Parathyroid adenoma (tissue), 2 donors: ENCODE results near the gene KIRREL3.

Source experiments
- H2AFZ ChIP-seq: fragments of 300-600 bp; sonication (generic); one replicate; pipeline ENCODE4 v1.7.0; 2017; ENCODE audit warnings: antibody characterized with exemption, mild to moderate bottlenecking
- H3K27ac ChIP-seq: fragments of 300-600 bp; sonication (generic); one replicate; pipeline ENCODE4 v1.7.0; 2017
- H3K27me3 ChIP-seq: fragments of 300-600 bp; sonication (generic); one replicate; pipeline ENCODE4 v1.7.0; 2017; ENCODE audit warnings: low read length; ENCODE audit not compliant: control insufficient read depth, insufficient read depth
- H3K36me3 ChIP-seq: fragments of 300-600 bp; sonication (generic); one replicate; pipeline ENCODE4 v1.7.0; 2017; ENCODE audit warnings: low read length; ENCODE audit not compliant: control insufficient read depth, insufficient read depth
- H3K4me1 ChIP-seq: fragments of 300-600 bp; sonication (generic); one replicate; pipeline ENCODE4 v1.7.0; 2017; ENCODE audit warnings: control low read depth
- H3K4me2 ChIP-seq: fragments of 300-600 bp; sonication (generic); one replicate; pipeline ENCODE4 v1.7.0; 2017; ENCODE audit warnings: low read length
- H3K4me3 ChIP-seq: fragments of 300-600 bp; sonication (generic); one replicate; pipeline ENCODE4 v1.7.0; 2017; ENCODE audit warnings: low read depth, low read length
- H3K79me2 ChIP-seq: fragments of 300-600 bp; sonication (generic); one replicate; pipeline ENCODE4 v1.7.0; 2017; ENCODE audit warnings: control low read depth
- H3K9ac ChIP-seq: fragments of 300-600 bp; sonication (generic); one replicate; pipeline ENCODE4 v1.7.0; 2017; ENCODE audit warnings: mild to moderate bottlenecking
- H3K9me3 ChIP-seq: fragments of 300-600 bp; sonication (generic); one replicate; pipeline ENCODE4 v1.7.0; 2017; ENCODE audit warnings: low read length; ENCODE audit not compliant: control insufficient read depth
- TF ChIP-seq, protein P1 (sequence below): fragments of 300-600 bp; sonication (generic); IDR thresholded peaks from one replicate; pipeline ENCODE4 v1.7.0; 2017; ENCODE audit warnings: antibody characterized with exemption, mild to moderate bottlenecking
- donor health status: primary hyperparathyroidism.

The KIRREL3 gene

DNA sequence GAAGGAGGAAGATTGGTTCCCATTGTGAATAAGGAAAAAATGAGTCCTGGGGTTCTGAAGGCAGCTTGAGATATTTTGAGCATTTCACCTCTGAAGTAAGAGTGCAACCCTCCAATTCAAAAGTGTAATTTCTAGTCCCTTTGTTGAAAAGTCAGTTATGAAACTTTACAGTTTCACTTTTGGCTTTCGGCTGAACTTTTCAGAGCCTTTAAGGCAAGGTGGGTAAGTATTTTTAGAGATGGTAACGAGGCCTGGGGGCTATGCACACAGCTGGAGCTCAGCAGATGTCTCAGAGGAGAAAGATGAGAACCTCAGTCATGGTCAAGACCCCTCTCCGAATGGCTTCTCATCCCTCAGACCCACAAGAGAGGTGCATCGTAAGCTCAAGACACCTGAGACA is 267.6 kb downstream of the KIRREL3 start:
- Histone ChIP-seq H3K4me2 (no peak overlapping the region), H3K4me1 (no peaks in the 10 kb centered on the region), H3K79me2 (no peaks in the 10 kb centered on the region), H3K9ac (no peak overlapping the region), H3K27ac (no peak overlapping the region), H2AFZ (no peak overlapping the region), H3K36me3 (no peaks in the 10 kb centered on the region), H3K27me3 (no peaks in the 10 kb centered on the region), H3K9me3 (no peaks in the 10 kb centered on the region), H3K4me3 (no peak overlapping the region)
- TF ChIP-seq, protein P1, sequence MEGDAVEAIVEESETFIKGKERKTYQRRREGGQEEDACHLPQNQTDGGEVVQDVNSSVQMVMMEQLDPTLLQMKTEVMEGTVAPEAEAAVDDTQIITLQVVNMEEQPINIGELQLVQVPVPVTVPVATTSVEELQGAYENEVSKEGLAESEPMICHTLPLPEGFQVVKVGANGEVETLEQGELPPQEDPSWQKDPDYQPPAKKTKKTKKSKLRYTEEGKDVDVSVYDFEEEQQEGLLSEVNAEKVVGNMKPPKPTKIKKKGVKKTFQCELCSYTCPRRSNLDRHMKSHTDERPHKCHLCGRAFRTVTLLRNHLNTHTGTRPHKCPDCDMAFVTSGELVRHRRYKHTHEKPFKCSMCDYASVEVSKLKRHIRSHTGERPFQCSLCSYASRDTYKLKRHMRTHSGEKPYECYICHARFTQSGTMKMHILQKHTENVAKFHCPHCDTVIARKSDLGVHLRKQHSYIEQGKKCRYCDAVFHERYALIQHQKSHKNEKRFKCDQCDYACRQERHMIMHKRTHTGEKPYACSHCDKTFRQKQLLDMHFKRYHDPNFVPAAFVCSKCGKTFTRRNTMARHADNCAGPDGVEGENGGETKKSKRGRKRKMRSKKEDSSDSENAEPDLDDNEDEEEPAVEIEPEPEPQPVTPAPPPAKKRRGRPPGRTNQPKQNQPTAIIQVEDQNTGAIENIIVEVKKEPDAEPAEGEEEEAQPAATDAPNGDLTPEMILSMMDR = no peak

DNA sequence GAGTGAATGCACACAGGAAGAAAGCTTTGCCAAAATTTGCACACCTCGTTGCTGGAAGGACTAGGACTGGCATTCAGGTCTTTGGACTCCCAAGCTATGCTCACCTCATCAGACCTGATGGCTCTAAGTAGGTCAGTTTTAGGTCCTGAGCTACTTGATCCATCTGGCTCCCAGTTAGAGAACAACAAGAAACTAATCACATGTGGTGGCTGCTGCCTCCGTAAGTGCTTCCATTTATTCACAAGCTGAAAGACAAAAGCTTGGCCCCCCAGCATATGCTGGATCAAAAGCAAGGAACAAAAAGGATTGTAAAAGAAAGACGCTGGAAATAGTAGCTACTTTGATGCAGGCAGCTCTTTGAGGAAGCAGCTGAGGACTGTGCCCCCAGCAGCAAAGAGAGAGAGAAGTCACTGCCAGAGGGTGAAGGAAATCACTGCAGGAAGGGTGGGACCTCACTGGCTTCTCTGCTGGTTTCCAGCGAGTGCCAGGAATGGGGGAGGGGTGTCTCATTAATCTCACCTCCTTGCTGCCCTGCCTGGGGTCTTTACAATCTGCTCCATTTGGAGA is 268.9 kb downstream of the KIRREL3 start:
- TF ChIP-seq, protein P1 = no peak
- no peak overlapping the region for H3K9ac ChIP-seq

DNA sequence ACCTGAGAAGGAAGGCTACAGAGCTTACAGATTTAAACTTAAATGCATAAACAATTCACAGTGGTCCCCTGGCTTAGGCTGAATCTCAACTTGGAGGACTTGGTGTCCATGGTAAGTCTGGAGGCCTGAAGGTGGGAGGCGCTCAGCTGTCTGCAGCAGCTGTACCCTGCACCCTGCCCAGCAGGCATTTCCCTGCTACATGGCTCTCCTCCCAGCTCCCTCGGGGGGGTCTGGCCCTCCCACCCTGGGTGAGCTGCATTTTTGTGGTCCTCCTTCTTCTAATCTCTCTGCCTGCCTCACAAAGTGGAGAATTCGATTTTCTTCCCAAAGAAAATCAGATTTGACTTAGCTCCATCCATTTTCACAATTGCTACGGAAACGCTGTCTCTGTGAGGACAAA is 273.2 kb downstream of the KIRREL3 start:
- H3K36me3 ChIP-seq = no peaks in the 10 kb centered on the region
- H3K4me1 ChIP-seq = peaks cover 2% of the 10 kb centered on the region
- no peaks in the 10 kb centered on the region for H3K27me3 ChIP-seq
- H3K9me3 ChIP-seq = no peaks in the 10 kb centered on the region
- H2AFZ ChIP-seq = no peak overlapping the region
- TF ChIP-seq, protein P1 = no peak
- no peak overlapping the region for H3K4me3 ChIP-seq
- no peak overlapping the region for H3K9ac ChIP-seq
- H3K27ac ChIP-seq = no peak overlapping the region
- H3K79me2 ChIP-seq = no peaks in the 10 kb centered on the region
- H3K4me2 ChIP-seq = no peak overlapping the region

More for the DNA sequence above, 268.9 kb downstream of the KIRREL3 start:
- H2AFZ ChIP-seq = no peak overlapping the region
- H3K27ac ChIP-seq = no peak overlapping the region
- H3K4me3 ChIP-seq = no peak overlapping the region
- H3K27me3 ChIP-seq = no peaks in the 10 kb centered on the region
- no peaks in the 10 kb centered on the region for H3K9me3 ChIP-seq
- no peak overlapping the region for H3K4me2 ChIP-seq
- H3K36me3 ChIP-seq = no peaks in the 10 kb centered on the region
- no peaks in the 10 kb centered on the region for H3K4me1 ChIP-seq
- H3K79me2 ChIP-seq = no peaks in the 10 kb centered on the region

DNA sequence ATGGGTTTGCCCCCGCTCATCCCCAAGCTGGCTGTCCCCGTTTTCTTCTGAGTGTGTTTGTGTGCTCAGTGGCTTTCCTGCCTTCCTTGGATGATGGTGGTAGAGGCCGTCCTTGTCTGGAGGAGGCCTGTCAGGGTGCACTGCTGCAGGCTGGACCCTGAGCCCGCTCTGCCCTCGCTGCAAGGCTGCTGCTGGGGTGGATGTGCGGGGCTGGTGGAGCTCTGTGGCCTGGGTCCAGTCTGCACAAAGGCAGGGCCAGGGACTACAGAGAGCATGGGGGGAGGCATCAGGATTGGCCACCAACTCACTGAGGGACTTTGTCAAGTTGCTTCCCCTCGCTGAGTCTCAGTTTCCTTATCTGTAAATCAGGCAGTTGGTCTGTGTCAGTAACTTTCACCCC is 275.0 kb downstream of the KIRREL3 start:
- Histone ChIP-seq H3K4me2 (no peak overlapping the region), H3K9me3 (no peaks in the 10 kb centered on the region), H3K36me3 (no peaks in the 10 kb centered on the region), H3K4me3 (no peak overlapping the region), H3K9ac (no peak overlapping the region), H3K27ac (no peak overlapping the region), H3K79me2 (no peaks in the 10 kb centered on the region), H3K4me1 (peaks cover 2% of the 10 kb centered on the region), H3K27me3 (no peaks in the 10 kb centered on the region), H2AFZ (no peak overlapping the region)
- TF ChIP-seq, protein P1 = no peak

DNA sequence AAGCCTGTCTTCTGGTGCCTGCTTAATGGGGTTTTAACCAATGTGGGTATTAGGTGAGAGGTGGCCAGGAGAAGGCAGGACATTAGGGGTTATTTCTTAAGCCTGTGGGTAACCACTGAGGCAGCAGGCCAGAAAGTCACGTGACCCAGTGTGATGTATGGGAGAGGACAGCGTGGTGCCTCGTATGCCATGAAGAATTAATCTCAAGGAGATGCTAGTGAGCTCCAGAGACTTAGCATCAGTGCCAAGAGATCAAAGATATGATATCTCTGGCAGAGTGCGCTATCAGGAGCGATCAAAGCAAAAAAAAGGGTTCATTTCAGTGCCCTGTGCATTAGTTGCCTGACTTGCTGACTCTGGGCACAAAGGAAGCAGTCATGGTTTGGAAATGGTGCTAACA is 275.5 kb downstream of the KIRREL3 start:
- TF ChIP-seq, protein P1 = no peak
- Histone ChIP-seq H2AFZ (no peak overlapping the region), H3K36me3 (no peaks in the 10 kb centered on the region), H3K27me3 (no peaks in the 10 kb centered on the region), H3K4me1 (peaks cover 2% of the 10 kb centered on the region), H3K4me2 (no peak overlapping the region), H3K9ac (no peak overlapping the region), H3K27ac (no peak overlapping the region), H3K79me2 (no peaks in the 10 kb centered on the region), H3K9me3 (no peaks in the 10 kb centered on the region), H3K4me3 (no peak overlapping the region)
